ENCODE data around the gene AOPEP. TPM values are rescaled to one million over a fixed set of nuclear protein-coding genes. Genes with fewer than 3 reads are reported as not detected.
"Not testable (repeated sequence)": the region's sequence is repeated elsewhere in the genome, so short reads cannot be mapped to it uniquely, and the experiment has no call there.

The AOPEP gene
- total RNA-seq, 1 experiment from 2014 or later: 36.4 TPM

DNA sequence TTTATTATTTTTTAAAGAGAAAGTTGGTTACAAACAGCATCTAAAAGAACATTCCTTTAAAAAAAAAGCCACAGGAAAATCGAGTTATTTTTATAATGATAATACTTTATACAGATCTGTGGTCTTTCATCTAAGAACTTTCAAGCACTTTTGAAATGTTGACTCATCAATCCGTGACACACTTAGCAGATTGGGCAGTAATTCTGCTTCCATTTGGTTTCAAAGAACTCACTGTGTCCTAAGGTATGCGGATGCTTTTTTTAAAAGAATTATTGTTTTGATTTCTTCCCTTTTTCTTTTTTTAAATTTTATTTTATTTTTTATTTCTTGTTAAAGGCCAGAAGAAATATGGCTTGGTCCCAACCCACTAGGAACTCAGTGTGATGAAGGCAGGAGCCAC lies 147.8 kb downstream of the AOPEP start:
- ATAC-seq: no peak
- ChIA-PET POLR2A (no interaction called here), CTCF (no interaction called here)
- intact Hi-C loops (cut with micrococcal nuclease; ENCODE audit: unreplicated experiment) (no loop called here), in situ Hi-C loops (cut with HindIII; ENCODE audit: low pct_unique_long_range_greater_than_20kb, low sequenced_read_pairs) (no loop called here)
- BruUV-seq (replicated peaks): no TSS peak
- no peaks in the 10 kb centered on the region for H3K9me3 ChIP-seq (ENCODE audit: control insufficient read depth, insufficient read depth, low read depth, low read length)
- DNase-seq (ENCODE audit: low read depth, low spot score): no peak
- H3K36me3 ChIP-seq (ENCODE audit: control insufficient read depth, insufficient read depth, low read length): no peaks in the 10 kb centered on the region
- H3K27me3 ChIP-seq (ENCODE audit: control insufficient read depth, insufficient read depth, low read length): no peaks in the 10 kb centered on the region
- peaks cover 16% of the 10 kb centered on the region for H3K4me1 ChIP-seq (ENCODE audit: control insufficient read depth, insufficient read depth, low read length)
- H3K27ac ChIP-seq (ENCODE audit: low read length): peak overlapping the region; percentile 12; the same call in 1 of the 2 replicates
- TF ChIP-seq, protein P1, sequence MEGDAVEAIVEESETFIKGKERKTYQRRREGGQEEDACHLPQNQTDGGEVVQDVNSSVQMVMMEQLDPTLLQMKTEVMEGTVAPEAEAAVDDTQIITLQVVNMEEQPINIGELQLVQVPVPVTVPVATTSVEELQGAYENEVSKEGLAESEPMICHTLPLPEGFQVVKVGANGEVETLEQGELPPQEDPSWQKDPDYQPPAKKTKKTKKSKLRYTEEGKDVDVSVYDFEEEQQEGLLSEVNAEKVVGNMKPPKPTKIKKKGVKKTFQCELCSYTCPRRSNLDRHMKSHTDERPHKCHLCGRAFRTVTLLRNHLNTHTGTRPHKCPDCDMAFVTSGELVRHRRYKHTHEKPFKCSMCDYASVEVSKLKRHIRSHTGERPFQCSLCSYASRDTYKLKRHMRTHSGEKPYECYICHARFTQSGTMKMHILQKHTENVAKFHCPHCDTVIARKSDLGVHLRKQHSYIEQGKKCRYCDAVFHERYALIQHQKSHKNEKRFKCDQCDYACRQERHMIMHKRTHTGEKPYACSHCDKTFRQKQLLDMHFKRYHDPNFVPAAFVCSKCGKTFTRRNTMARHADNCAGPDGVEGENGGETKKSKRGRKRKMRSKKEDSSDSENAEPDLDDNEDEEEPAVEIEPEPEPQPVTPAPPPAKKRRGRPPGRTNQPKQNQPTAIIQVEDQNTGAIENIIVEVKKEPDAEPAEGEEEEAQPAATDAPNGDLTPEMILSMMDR (IDR thresholded peaks at IDR 0.05): no peak
- TF ChIP-seq TCF7L2 (IDR thresholded peaks at IDR 0.05; ENCODE audit: low read depth, low read length): no peak
- TF ChIP-seq POLR2AphosphoS5 (IDR thresholded peaks at IDR 0.05; ENCODE audit: low read depth, low read length): no peak
- TF ChIP-seq, protein P2, sequence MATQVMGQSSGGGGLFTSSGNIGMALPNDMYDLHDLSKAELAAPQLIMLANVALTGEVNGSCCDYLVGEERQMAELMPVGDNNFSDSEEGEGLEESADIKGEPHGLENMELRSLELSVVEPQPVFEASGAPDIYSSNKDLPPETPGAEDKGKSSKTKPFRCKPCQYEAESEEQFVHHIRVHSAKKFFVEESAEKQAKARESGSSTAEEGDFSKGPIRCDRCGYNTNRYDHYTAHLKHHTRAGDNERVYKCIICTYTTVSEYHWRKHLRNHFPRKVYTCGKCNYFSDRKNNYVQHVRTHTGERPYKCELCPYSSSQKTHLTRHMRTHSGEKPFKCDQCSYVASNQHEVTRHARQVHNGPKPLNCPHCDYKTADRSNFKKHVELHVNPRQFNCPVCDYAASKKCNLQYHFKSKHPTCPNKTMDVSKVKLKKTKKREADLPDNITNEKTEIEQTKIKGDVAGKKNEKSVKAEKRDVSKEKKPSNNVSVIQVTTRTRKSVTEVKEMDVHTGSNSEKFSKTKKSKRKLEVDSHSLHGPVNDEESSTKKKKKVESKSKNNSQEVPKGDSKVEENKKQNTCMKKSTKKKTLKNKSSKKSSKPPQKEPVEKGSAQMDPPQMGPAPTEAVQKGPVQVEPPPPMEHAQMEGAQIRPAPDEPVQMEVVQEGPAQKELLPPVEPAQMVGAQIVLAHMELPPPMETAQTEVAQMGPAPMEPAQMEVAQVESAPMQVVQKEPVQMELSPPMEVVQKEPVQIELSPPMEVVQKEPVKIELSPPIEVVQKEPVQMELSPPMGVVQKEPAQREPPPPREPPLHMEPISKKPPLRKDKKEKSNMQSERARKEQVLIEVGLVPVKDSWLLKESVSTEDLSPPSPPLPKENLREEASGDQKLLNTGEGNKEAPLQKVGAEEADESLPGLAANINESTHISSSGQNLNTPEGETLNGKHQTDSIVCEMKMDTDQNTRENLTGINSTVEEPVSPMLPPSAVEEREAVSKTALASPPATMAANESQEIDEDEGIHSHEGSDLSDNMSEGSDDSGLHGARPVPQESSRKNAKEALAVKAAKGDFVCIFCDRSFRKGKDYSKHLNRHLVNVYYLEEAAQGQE (IDR thresholded peaks at IDR 0.05; ENCODE audit: insufficient read depth in 1 of 2, low read depth in 2 of 2, low read length in 1 of 2): no peak
- no peak for TF ChIP-seq SIN3A (IDR thresholded peaks at IDR 0.05; ENCODE audit: borderline replicate concordance, insufficient read depth, low read depth, low read length)
- no peak overlapping the region for H3K4me3 ChIP-seq (ENCODE audit: low read depth in 2 of 2, low read length in 2 of 2)

DNA sequence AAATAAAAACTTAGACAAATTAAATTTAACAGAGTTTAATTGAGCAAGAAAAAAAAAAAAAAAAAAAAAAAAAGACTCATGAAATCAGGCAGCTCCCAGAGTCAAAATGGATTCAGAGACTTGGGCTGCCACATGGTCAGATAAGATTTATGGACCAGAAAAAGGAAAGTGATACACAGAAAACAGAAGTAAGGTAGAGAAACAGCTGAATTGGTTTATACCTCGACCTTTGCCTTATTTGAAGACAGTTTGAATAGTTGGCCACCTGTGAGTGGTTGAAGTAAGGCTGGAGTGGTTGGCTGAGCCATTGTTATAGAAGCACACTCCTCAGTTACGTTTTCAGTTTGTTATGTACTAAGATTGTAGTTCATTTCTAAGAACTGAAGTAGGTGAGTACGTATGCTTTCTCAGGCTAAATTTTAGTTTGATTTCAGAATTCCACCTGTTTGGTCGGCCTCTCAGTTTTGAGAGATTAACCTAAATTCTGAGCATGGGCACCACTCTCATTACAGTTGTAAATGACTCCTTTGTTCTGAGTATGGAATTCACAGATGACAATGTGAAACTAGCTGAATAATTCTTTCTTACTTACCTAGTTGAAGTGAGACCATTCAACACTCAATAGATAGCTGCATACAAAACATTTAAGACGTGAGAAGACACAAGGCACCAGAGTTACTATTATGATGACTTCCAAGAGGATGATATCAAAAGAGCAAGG lies 149.0 kb downstream of the AOPEP start:
- Histone ChIP-seq H3K9me3 (ENCODE audit: control insufficient read depth, insufficient read depth, low read depth, low read length) (no peaks in the 10 kb centered on the region), H3K36me3 (ENCODE audit: control insufficient read depth, insufficient read depth, low read length) (no peaks in the 10 kb centered on the region), H3K4me3 (ENCODE audit: low read depth in 2 of 2, low read length in 2 of 2) (no peak overlapping the region), H3K27ac (ENCODE audit: low read length) (peak overlapping the region; percentile 12; the same call in 1 of the 2 replicates), H3K4me1 (ENCODE audit: control insufficient read depth, insufficient read depth, low read length) (peaks cover 13% of the 10 kb centered on the region), H3K27me3 (ENCODE audit: control insufficient read depth, insufficient read depth, low read length) (no peaks in the 10 kb centered on the region)
- POLR2A ChIA-PET: no interaction called here
- CTCF ChIA-PET: no interaction called here
- ATAC-seq (no peak), DNase-seq (ENCODE audit: low read depth, low spot score) (no peak)
- intact Hi-C loops (cut with micrococcal nuclease; ENCODE audit: unreplicated experiment) (no loop called here), in situ Hi-C loops (cut with HindIII; ENCODE audit: low pct_unique_long_range_greater_than_20kb, low sequenced_read_pairs) (no loop called here)
- no TSS peak for BruUV-seq (replicated peaks)
- TF ChIP-seq TCF7L2 (IDR thresholded peaks at IDR 0.05; ENCODE audit: low read depth, low read length) (no peak), POLR2AphosphoS5 (IDR thresholded peaks at IDR 0.05; ENCODE audit: low read depth, low read length) (no peak), SIN3A (IDR thresholded peaks at IDR 0.05; ENCODE audit: borderline replicate concordance, insufficient read depth, low read depth, low read length) (no peak)
- TF ChIP-seq, protein P1 (IDR thresholded peaks at IDR 0.05): no peak
- TF ChIP-seq, protein P2 (IDR thresholded peaks at IDR 0.05; ENCODE audit: insufficient read depth in 1 of 2, low read depth in 2 of 2, low read length in 1 of 2): no peak

DNA sequence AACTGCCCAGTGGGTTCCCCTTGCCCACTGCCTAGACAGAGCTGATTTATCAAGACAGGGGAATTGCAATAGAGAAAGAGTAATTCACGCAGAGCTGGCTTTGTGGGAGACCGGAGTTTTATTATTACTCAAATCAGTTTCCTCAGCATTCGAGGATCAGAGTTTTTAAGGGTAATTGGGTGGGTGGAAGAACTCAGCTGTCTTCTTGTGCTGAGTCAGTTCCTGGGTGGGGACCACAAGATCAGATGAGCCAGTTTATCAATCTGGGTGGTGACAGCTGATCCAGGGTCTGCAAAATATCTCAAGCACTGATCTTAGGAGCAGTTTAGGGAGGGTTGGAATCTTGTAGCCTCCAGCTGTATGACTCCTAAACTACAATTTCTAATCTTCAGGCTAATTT lies 152.3 kb downstream of the AOPEP start:
- H3K4me1 ChIP-seq (ENCODE audit: control insufficient read depth, insufficient read depth, low read length); DNase-seq (ENCODE audit: low read depth, low spot score); POLR2A ChIA-PET; BruUV-seq (replicated peaks); ATAC-seq; H3K36me3 ChIP-seq (ENCODE audit: control insufficient read depth, insufficient read depth, low read length); H3K4me3 ChIP-seq (ENCODE audit: low read depth in 2 of 2, low read length in 2 of 2); H3K9me3 ChIP-seq (ENCODE audit: control insufficient read depth, insufficient read depth, low read depth, low read length); CTCF ChIA-PET; intact Hi-C loops (cut with micrococcal nuclease; ENCODE audit: unreplicated experiment); in situ Hi-C loops (cut with HindIII; ENCODE audit: low pct_unique_long_range_greater_than_20kb, low sequenced_read_pairs); H3K27me3 ChIP-seq (ENCODE audit: control insufficient read depth, insufficient read depth, low read length): not testable (repeated sequence)
- peak overlapping the region; percentile 34; the same call in 1 of the 2 replicates for H3K27ac ChIP-seq (ENCODE audit: low read length)

Measured in Panc1 (cell line).